HCT116 (cell line): ENCODE data around the gene MECP2. TPM values are rescaled to one million over a fixed set of nuclear protein-coding genes. Genes with fewer than 3 reads are reported as not detected.
"Not testable (repeated sequence)": the region's sequence is repeated elsewhere in the genome, so short reads cannot be mapped to it uniquely, and the experiment has no call there.

Source experiments
- ATAC-seq: fragments of 200-7000 bp; cut with Tn5 transposase; 2 replicates; pipeline ENCODE4 v1.9.1; 2020; ENCODE audit warnings: mild to moderate bottlenecking, moderate library complexity
- BruUV-seq: library from RNA; stranded (reverse); fragments of 400-500 nt; replicated peaks from 2 replicates; lab custom pipeline; 2021; lab: Mats Ljungman, UMichigan
- CTCF ChIA-PET: fragments of 300-600 bp; sonication (Branson Sonifier 250); formaldehyde crosslinking; loops from one replicate; lab custom pipeline; 2021; ENCODE audit warnings: antibody characterized with exemption; lab: Charles Lee
- POLR2A ChIA-PET: fragments of 300-600, 350-600 bp; sonication (Branson Sonifier 250); formaldehyde crosslinking; loops from one replicate; lab custom pipeline; 2021; ENCODE audit warnings: antibody characterized with exemption; lab: Charles Lee
- RAD21 ChIA-PET, 2 experiments: fragments of 300-600 bp; sonication (Branson Sonifier 250); formaldehyde crosslinking; loops; one replicate each; lab custom pipeline; 2023; ENCODE audit warnings: low total read pairs in 2 of 2; ENCODE audit not compliant: uncharacterized antibody in 2 of 2, unreplicated experiment in 2 of 2, low non-redundant PET in 1 of 2; lab: Charles Lee
- DNase-seq: peaks from one replicate; pipeline ENCODE4 v3.0.0-alpha.2; 2010; ENCODE audit warnings: low read depth, low spot score
- H2AFZ ChIP-seq: fragments of 200-600 bp; shearing (Covaris generic), sonication (generic); 2 replicates; pipeline ENCODE4 v1.6.1; 2017; ENCODE audit warnings: low read depth, mixed run types, mixed read lengths, antibody characterized with exemption, low read length; ENCODE audit not compliant: poor library complexity, severe bottlenecking
- H3K27ac ChIP-seq: 2 replicates; pipeline ENCODE4 v1.5.1; 2012; ENCODE audit warnings: low read depth, low read length
- H3K27me3 ChIP-seq: fragments of 200-600 bp; sonication (generic); 2 replicates; pipeline ENCODE4 v1.6.1; 2016; ENCODE audit warnings: mixed run types, low read length, mixed read lengths; ENCODE audit not compliant: insufficient read depth
- H3K36me3 ChIP-seq, 2 experiments: fragments of 200-500 bp in 1 of 2; fragments of 200-600 bp in 1 of 2; sonication (Bioruptor generic) in 1 of 2; sonication (generic) in 1 of 2; 2 replicates each; pipeline versions ENCODE4 v1.5.1 to v1.6.1; 2014 to 2016; ENCODE audit warnings: low read length in 2 of 2, inconsistent platforms in 1 of 2, mixed read lengths in 1 of 2, mixed run types in 1 of 2; ENCODE audit not compliant: insufficient read depth in 2 of 2, control insufficient read depth in 1 of 2
- H3K4me1 ChIP-seq, 2 experiments: fragments of 200-600 bp in 1 of 2; sonication (generic) in 1 of 2; 2 replicates each; pipeline versions ENCODE4 v1.5.1 to v1.6.1; 2012 to 2017; ENCODE audit warnings: low read length in 2 of 2, inconsistent platforms in 1 of 2, mild to moderate bottlenecking in 1 of 2, mixed read lengths in 1 of 2, mixed run types in 1 of 2, moderate library complexity in 1 of 2; ENCODE audit not compliant: insufficient read depth in 2 of 2, control insufficient read depth in 1 of 2
- H3K4me2 ChIP-seq: fragments of 200-600 bp; sonication (generic); 2 replicates; pipeline ENCODE4 v1.6.1; 2017; ENCODE audit warnings: mixed run types, low read length, mixed read lengths
- H3K4me3 ChIP-seq, 2 experiments: fragments of 200-600 bp in 1 of 2; sonication (generic) in 1 of 2; replicated peaks in 1 of 2; 2 replicates each; pipeline ENCODE4 v1.5.1; 2011 to 2016; ENCODE audit warnings: low read length in 2 of 2, control low read depth in 1 of 2, low read depth in 1 of 2, mild to moderate bottlenecking in 1 of 2, mixed read lengths in 1 of 2, mixed run types in 1 of 2
- H3K79me2 ChIP-seq: fragments of 200-600 bp; sonication (generic); 2 replicates; pipeline ENCODE4 v1.6.1; 2017; ENCODE audit warnings: mild to moderate bottlenecking, mixed run types, low read length, moderate library complexity, mixed read lengths; ENCODE audit not compliant: insufficient read depth
- H3K9ac ChIP-seq: fragments of 200-600 bp; sonication (generic); 2 replicates; pipeline ENCODE4 v1.6.1; 2016; ENCODE audit warnings: low read length, mixed read lengths
- H3K9me2 ChIP-seq: fragments of 200-600 bp; sonication (generic), shearing (Covaris generic); 2 replicates; pipeline ENCODE4 v1.6.1; 2017; ENCODE audit warnings: mixed run types, mild to moderate bottlenecking, moderate library complexity; ENCODE audit not compliant: insufficient read depth
- H3K9me3 ChIP-seq, 2 experiments: fragments of 200-500 bp in 1 of 2; fragments of 200-600 bp in 1 of 2; sonication (Bioruptor generic) in 1 of 2; sonication (generic) in 1 of 2; 2 replicates each; pipeline ENCODE4 v1.6.1; 2014 to 2017; ENCODE audit warnings: low read length in 2 of 2, mixed read lengths in 2 of 2, inconsistent platforms in 1 of 2, low read depth in 1 of 2, mild to moderate bottlenecking in 1 of 2, mixed run types in 1 of 2, moderate library complexity in 1 of 2; ENCODE audit not compliant: control insufficient read depth in 1 of 2, insufficient read depth in 1 of 2
- H4K20me1 ChIP-seq: fragments of 200-600 bp; sonication (generic), shearing (Covaris generic); 2 replicates; pipeline ENCODE4 v1.6.1; 2017; ENCODE audit warnings: mixed run types, mild to moderate bottlenecking, moderate library complexity; ENCODE audit not compliant: insufficient read depth
- CEBPB ChIP-seq: IDR thresholded peaks from 2 replicates; pipeline ENCODE4 v1.6.1; 2012; ENCODE audit warnings: low read depth
- FOSL1 ChIP-seq: IDR thresholded peaks from 2 replicates; pipeline ENCODE4 v1.6.1; 2012; ENCODE audit warnings: low read depth
- JUND ChIP-seq: IDR thresholded peaks from 2 replicates; pipeline ENCODE4 v1.6.1; 2012
- ZNF274 ChIP-seq: fragments of 200-500 bp; sonication (Bioruptor generic); IDR thresholded peaks from 2 replicates; pipeline ENCODE4 v1.6.1; 2014; ENCODE audit warnings: mild to moderate bottlenecking, low read depth, low read length, inconsistent platforms
- intact Hi-C: fragments of 100-400 bp; cut with micrococcal nuclease; formaldehyde crosslinking; loops from 2 replicates; pipeline ENCODE4 v1.10.0; 2022
- total RNA-seq: library from RNA; stranded (reverse); gene quantifications from one replicate; pipeline ENCODE4 v1.2.1, GENCODE V29; 2021; ENCODE audit not compliant: unreplicated experiment
- TF ChIP-seq, protein P1 (sequence below): IDR thresholded peaks from 2 replicates; pipeline ENCODE4 v1.6.1; 2012; ENCODE audit warnings: low read depth
- TF ChIP-seq, protein P2 (sequence below): IDR thresholded peaks from 2 replicates; pipeline ENCODE4 v1.6.1; 2011; ENCODE audit warnings: mild to moderate bottlenecking, low read length, moderate library complexity; ENCODE audit not compliant: insufficient replicate concordance; ENCODE audit errors: extremely low read depth
- TF ChIP-seq, protein P3 (sequence below), 3 experiments: fragments of 200-600 bp in 1 of 3; sonication (generic) in 1 of 3; IDR thresholded peaks in 2 of 3; conservative IDR thresholded peaks in 1 of 3; 2 replicates each; pipeline ENCODE4 v1.5.1; 2012 to 2017; ENCODE audit warnings: low read depth in 2 of 3, low read length in 2 of 3, antibody characterized with exemption in 1 of 3, borderline replicate concordance in 1 of 3, control low read depth in 1 of 3, mild to moderate bottlenecking in 1 of 3, mixed read lengths in 1 of 3, mixed run types in 1 of 3, moderate library complexity in 1 of 3; ENCODE audit not compliant: insufficient read depth in 1 of 3

The MECP2 gene
- total RNA-seq, 1 experiment from 2014 or later: 32.4 TPM

DNA sequence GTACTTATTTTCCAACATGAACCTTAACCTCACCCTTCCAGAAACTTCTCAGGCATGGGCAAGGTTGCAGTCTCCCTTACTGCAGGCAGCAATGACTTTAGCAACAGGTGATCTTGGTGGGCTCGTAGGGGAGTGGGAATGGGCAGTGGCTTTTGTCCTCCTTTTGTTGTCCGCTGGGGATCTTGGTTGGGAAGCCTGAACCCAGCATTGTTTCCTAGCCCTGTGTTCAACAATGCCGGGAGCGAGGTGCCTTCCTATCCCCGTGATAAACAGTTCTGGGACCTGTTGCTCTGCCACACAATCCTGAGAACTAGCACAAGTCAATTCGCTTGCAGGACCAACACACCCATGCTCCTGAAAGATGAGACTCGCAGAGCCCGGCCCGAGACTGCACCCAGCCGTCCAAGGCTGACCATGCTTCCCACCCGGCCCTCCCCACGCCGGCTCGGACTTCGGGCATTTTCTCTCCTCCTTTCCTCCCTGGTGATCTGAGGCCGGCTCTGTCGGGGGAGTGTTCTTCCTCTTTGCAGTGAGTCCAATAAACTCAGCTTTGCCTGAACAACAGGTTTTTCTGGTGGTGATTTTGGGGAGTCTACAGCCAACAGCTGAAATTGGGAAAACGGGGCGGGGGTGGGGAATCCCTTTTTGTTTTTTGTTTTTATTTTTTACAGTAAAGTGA is 98.0 kb downstream of the MECP2 start (continued):
- TF ChIP-seq, protein P1, sequence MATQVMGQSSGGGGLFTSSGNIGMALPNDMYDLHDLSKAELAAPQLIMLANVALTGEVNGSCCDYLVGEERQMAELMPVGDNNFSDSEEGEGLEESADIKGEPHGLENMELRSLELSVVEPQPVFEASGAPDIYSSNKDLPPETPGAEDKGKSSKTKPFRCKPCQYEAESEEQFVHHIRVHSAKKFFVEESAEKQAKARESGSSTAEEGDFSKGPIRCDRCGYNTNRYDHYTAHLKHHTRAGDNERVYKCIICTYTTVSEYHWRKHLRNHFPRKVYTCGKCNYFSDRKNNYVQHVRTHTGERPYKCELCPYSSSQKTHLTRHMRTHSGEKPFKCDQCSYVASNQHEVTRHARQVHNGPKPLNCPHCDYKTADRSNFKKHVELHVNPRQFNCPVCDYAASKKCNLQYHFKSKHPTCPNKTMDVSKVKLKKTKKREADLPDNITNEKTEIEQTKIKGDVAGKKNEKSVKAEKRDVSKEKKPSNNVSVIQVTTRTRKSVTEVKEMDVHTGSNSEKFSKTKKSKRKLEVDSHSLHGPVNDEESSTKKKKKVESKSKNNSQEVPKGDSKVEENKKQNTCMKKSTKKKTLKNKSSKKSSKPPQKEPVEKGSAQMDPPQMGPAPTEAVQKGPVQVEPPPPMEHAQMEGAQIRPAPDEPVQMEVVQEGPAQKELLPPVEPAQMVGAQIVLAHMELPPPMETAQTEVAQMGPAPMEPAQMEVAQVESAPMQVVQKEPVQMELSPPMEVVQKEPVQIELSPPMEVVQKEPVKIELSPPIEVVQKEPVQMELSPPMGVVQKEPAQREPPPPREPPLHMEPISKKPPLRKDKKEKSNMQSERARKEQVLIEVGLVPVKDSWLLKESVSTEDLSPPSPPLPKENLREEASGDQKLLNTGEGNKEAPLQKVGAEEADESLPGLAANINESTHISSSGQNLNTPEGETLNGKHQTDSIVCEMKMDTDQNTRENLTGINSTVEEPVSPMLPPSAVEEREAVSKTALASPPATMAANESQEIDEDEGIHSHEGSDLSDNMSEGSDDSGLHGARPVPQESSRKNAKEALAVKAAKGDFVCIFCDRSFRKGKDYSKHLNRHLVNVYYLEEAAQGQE: no peak
- TF ChIP-seq ZNF274: no peak
- no peak for TF ChIP-seq CEBPB
- TF ChIP-seq JUND: no peak

DNA sequence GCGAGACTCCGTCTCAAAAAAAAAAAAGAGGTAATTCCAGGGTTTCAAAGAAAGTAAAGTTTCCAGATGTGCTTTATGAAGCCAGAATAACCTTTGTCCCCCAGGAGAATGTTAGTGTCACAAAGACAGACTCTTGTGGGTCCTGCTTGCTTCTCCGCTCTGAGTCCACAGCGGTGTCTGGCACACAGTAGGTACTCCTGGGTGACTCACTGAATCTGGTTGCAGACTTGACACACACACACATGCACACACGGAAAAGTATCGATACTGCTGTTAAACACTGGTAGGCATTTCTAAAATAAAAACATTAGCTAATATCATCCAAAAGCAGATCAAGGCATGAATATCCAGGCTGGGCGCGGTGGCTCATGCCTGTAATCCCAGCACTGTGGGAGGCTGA is 102.0 kb downstream of the MECP2 start:
- H3K9me2 ChIP-seq: no peaks in the 10 kb centered on the region
- ChIA-PET CTCF (no interaction called here), POLR2A (no interaction called here), RAD21 (no interaction called here)
- H2AFZ ChIP-seq: no peak overlapping the region
- TF ChIP-seq, protein P2, sequence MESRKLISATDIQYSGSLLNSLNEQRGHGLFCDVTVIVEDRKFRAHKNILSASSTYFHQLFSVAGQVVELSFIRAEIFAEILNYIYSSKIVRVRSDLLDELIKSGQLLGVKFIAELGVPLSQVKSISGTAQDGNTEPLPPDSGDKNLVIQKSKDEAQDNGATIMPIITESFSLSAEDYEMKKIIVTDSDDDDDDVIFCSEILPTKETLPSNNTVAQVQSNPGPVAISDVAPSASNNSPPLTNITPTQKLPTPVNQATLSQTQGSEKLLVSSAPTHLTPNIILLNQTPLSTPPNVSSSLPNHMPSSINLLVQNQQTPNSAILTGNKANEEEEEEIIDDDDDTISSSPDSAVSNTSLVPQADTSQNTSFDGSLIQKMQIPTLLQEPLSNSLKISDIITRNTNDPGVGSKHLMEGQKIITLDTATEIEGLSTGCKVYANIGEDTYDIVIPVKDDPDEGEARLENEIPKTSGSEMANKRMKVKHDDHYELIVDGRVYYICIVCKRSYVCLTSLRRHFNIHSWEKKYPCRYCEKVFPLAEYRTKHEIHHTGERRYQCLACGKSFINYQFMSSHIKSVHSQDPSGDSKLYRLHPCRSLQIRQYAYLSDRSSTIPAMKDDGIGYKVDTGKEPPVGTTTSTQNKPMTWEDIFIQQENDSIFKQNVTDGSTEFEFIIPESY: no peak
- TF ChIP-seq, protein P3, sequence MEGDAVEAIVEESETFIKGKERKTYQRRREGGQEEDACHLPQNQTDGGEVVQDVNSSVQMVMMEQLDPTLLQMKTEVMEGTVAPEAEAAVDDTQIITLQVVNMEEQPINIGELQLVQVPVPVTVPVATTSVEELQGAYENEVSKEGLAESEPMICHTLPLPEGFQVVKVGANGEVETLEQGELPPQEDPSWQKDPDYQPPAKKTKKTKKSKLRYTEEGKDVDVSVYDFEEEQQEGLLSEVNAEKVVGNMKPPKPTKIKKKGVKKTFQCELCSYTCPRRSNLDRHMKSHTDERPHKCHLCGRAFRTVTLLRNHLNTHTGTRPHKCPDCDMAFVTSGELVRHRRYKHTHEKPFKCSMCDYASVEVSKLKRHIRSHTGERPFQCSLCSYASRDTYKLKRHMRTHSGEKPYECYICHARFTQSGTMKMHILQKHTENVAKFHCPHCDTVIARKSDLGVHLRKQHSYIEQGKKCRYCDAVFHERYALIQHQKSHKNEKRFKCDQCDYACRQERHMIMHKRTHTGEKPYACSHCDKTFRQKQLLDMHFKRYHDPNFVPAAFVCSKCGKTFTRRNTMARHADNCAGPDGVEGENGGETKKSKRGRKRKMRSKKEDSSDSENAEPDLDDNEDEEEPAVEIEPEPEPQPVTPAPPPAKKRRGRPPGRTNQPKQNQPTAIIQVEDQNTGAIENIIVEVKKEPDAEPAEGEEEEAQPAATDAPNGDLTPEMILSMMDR (IDR thresholded peaks at IDR 0.05 in 2 of 3, conservative IDR thresholded peaks at IDR 0.05 in 1 of 3; ENCODE audit: borderline replicate concordance in 1 of 3, insufficient read depth in 1 of 3, low read depth in 2 of 3, low read length in 2 of 3): no peak
- TF ChIP-seq FOSL1: no peak
- no peak for TF ChIP-seq CEBPB
- H3K9me3 ChIP-seq: no peaks in the 10 kb centered on the region
- H3K9ac ChIP-seq: no peak overlapping the region
- H3K4me3 ChIP-seq: no peak overlapping the region
- H3K4me2 ChIP-seq: no peak overlapping the region
- H3K79me2 ChIP-seq: no peaks in the 10 kb centered on the region
- intact Hi-C loops: no loop called here
- H3K4me1 ChIP-seq: no peaks in the 10 kb centered on the region
- H3K36me3 ChIP-seq: no peaks in the 10 kb centered on the region
- no peak for ATAC-seq
- no peak for DNase-seq
- BruUV-seq: no TSS peak
- no peaks in the 10 kb centered on the region for H3K27me3 ChIP-seq
- no peaks in the 10 kb centered on the region for H4K20me1 ChIP-seq
- no peak overlapping the region for H3K27ac ChIP-seq

DNA sequence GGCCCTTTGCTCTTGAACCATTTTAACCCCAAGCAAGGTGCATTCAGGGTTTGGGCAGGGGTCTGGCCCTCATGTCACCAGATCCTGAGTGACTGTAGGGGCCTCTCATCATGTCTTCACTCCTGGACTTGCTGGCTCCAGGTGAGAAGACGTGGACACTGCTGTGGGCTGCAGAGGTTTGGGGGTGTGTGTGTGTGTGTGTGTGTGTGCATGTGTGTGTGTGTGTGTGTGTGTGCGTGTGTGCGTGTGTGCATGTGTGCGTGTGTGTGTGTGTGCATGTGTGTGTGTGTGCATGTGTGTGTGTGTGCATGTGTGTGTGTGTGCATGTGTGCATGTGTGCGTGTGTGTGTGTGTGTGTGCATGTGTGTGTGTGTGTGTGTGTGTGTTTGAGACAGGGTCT is 103.1 kb downstream of the MECP2 start:
- CTCF ChIA-PET, H2AFZ ChIP-seq, H3K4me3 ChIP-seq, RAD21 ChIA-PET, H3K36me3 ChIP-seq, BruUV-seq, H3K27ac ChIP-seq, H3K9me3 ChIP-seq, intact Hi-C loops, H3K27me3 ChIP-seq, ATAC-seq, H3K9me2 ChIP-seq, H3K4me2 ChIP-seq, POLR2A ChIA-PET, H3K4me1 ChIP-seq, DNase-seq, H3K9ac ChIP-seq, H3K79me2 ChIP-seq, H4K20me1 ChIP-seq: not testable (repeated sequence)
